NCI-H2081 (cell line): ENCODE data around the gene OR10Z1.

ENCODE experiments used
- DNase-seq, 2 experiments: peaks; one replicate each; lab custom pipeline; 2025; lab: John Stamatoyannopoulos, UW

Gene OR10Z1, protein sequence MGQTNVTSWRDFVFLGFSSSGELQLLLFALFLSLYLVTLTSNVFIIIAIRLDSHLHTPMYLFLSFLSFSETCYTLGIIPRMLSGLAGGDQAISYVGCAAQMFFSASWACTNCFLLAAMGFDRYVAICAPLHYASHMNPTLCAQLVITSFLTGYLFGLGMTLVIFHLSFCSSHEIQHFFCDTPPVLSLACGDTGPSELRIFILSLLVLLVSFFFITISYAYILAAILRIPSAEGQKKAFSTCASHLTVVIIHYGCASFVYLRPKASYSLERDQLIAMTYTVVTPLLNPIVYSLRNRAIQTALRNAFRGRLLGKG

DNA sequence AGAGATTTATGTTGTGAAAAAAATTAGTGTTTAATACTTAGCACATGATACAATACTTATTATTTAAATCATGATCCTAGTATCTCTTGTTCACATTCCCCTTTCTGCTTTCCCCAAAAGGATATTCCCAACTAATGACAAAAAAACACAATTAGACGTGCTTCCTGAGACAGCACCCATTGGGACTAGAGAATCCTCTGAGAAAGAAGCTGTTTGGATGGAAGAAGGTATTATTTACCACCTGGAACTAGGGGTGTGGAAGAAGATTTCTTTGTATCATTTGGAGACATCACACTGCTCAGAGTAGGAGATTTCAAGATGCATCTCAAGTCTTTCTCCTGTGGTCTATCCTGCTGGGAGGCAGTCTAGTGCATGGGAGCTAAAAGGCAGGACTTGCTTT, at the start of gene OR10Z1:
OR10Z1 (plus strand) TSS at position 301 of the 400 bp plus-strand sequence. CDS start 1,171 bp downstream, outside the sequence.
- DNase-seq: no peak

DNA sequence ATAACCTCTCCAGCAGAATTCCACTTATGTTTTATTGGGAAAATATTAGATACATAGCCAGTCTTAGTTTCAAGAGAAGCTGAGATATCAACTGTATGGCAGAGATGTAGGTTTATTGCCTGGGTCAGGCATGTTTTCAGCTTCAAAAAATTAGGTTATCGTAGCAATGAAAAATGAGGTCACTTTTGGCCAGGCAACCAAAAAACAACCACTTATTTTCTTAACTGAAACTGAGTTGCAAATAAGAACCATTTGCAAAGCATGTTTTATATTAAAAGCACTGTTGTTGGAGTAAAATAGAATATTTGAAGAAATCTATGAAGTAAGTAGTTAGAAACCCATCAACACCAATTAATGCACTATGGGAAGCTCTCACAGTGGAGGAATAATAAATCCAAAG, 45.4 kb upstream of the OR10Z1 start:
- no peak for DNase-seq

DNA sequence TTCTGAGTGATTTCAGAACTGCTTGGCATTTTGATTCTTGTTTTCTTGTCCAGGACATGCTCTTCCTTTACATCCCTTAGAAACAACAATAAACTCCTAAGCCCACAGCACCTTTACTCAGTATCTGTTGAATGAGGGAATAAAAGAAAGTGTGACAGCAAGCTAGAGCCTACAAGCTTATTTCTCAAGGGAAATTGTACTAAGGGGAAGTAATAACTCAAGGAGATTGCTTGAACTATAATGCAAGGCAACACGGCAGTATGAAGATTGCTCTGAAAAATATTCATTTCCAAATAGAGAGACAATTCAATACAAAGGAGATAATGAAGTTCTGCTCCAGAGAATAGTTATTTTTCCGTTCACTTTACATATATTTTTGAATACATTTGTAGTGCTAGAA, 41.2 kb upstream of the OR10Z1 start:
- DNase-seq: no peak

DNA sequence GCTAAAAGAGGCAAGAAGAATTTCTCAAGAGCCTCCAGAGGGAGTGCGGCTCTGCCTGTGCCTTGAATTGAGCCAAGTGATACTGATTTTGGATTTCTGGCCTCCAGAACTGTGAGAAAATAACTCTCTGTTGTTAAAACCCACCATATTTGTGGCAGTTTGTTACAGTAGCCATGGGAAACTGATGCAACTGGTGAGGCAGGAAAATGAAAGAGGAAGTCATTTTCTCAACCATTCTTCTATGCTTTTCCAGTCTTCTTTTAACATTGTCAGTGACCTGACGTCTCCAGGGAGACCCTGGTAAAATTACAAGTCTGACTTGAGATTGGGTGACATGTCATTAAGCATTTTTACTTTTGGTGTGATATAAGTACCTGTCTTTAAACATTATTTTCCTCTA, 40.5 kb upstream of the OR10Z1 start:
- no peak for DNase-seq

DNA sequence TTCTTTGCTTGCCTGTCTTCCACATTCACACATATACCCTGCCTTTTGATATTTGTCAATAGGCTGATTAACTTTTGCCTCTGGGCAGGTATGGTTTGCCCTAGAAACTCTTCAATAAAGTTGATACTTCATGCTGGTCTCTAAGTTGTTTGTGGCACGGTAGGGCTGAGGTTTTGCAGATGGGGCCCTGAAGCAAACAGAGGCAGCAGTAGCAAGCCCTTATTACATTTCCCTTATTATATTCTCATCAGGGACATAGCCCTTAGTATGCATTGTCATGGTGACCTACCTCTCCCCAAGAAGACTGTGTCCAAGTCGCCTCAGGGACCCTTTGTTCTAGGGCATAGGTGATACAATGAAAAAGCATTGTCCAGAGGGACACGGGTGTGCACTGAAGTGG, 34.6 kb upstream of the OR10Z1 start, which contains the start of gene OR6P1:
OR6P1 (minus strand) TSS at position 101 of the 400 bp plus-strand sequence. CDS start 6,976 bp downstream, outside the sequence.
- no peak for DNase-seq

DNA sequence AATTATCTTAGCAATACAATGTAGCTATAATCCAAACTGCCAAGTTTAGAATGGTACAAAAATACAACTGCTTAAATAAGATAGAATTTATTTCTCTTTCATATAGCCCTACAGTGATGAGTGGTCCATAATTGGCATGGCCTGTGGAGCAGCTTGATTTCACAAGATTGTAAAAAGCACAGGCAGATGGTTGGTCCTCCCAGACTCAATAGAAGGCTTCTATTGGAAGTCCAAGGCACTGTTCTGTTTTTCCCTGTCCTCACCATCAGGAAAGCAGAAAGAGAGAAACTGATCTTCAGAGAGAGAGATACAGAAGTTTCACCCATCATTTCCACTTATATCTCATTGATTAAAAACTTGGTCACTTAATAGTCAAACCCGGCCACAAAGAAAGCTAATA, 32.8 kb upstream of the OR10Z1 start:
- no peak for DNase-seq

DNA sequence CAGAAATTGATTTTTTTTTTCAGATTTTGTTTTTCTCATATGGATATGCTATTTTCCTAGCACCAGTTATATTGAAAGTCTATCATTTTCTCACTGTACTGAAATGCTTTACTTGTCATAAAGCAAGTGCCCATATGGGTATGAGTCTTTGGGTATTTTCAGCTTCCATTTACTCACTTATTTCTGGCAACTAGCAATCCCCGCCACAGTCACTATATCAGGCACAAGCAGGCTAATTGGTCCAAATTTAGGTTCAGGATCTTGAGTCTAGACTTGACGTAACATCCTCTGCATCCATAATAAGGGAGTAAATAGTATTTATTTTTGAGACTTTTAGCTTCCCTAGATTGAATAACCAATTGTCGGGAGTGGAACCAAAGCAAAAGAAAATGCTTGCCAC, 27.5 kb upstream of the OR10Z1 start:
- no peak for DNase-seq

DNA sequence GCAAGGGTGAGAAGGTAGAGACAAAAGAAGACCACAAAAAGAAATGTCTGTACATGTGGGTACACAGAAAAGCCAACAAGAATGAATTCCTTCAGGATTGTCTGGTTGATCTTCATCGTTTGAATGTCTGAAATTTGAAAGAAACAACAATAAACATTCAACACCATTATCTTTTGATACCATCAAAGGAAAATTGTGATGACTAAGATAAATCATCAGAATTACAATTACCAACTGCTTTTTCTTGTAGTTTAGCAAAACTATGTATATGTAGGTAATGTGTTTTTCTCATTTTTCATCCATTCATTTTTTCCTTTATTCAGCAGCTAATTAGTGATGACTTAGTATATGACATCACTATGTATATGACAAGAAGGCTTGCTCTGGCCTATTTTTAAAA, 25.3 kb upstream of the OR10Z1 start, which contains the start of gene OR10X1:
OR10X1 (minus strand) TSS at position 167 of the 400 bp plus-strand sequence; CDS start at position 167, 0 bp downstream.
- DNase-seq: no peak

DNA sequence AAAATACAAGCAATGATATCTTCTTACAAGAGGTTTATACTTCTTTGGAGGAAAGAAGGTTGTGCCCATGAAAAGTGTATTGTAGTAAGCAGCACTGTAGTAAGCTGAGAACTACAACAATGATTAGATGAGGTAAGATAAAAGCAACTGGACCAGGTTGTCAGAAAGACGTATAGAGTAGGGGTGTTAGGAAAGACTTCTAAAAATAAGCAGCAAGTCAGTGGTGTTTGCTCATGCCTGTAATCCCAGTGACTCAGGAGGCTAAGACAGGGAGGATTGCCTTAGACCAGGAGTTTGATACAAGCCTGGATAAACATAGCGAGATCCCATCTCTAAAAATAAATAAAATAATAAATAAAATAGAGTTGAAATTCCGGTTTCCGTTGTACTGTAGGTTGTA, 21.1 kb upstream of the OR10Z1 start:
- DNase-seq: no peak

DNA sequence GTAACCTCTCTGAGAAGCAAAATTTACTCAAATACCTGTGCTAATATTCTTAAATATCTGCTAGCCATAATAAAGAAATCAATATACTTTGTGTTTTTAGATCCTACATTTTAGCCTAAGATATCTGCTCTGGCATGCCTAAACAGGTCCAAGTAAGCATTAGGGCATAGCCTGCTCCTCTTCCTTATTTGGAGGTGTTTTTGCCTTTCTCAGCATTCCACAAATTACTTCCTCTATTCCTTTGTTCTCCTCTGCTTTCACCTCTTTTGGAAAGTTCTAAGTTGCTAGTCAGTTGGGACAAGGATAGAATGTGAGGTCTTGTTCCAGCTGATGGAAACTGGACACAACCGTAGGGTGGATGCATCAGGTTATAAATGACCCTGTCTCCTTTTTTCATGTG, 18.1 kb upstream of the OR10Z1 start:
- DNase-seq: no peak

DNA sequence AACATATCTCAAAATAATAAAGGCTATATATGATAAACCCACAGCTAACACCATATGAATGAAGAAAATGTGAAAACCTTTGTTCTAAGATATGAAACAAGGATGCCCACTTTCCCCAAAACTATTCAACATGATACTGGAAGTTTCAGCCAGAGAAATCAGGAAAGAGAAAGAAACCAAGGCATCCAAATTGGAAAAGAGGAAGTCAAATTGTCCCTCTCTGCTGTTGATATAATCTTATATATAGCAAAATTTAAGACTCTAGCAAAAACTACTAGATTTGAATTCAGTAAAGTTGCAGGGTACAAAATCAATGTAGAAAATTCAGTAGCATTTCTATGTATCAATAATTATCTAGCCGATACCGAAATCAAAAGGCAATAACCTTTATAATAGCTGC, 4.3 kb upstream of the OR10Z1 start:
- no peak for DNase-seq

DNA sequence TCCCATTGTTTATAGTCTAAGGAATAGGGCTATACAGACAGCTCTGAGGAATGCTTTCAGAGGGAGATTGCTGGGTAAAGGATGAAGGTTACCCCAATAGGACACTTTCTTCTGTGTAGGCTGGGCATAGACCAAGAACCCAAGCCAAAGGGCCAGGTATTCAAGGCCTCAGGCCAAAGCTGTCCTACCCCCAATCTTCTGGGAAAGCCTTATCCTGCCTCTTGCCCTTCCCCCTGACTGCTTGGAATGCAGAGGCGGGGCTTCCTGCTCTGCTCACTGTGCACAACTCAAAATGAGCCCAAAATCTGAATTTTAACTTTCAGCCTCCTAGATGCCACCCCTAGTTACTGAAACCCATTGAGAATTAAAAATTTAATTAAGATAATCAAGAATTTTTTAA, 2.2 kb downstream of the OR10Z1 start:
- no peak for DNase-seq

DNA sequence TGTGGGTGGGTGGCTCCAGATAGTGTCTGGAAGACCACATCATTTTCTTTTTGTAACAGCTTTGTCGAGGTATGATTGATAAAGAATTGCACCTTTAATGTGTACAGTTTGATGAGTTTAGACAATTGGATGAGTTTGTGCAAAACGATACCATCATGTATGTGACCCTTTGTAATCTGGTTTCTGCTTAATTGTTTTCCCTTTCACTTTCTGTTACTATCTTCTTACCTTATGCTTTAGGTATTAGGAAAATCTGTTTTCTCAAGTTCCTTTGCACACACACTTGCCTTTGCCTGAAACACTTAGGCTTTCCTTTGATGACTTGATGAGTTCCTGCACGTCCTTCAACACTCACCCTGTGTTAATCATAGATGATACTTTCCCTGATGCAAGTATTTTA, 6.8 kb downstream of the OR10Z1 start:
- DNase-seq: no peak

DNA sequence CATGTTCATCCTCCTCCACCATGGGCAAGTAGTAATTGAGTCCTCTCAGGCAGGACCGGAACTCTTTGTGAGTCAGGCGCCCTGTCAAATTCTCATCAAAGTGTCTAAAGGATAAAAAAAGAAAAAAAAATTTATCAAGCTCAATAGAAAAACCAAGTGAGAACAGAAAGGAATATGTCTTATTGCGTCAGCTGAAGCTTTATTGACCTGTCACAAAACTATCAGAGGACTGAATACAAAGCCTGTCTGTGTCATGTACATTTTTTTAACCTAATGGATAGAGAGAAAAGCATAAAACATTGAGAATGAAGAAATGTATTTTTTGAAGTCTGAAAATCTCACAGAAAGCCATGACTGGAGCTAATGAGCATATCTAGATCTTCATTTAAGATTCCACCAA, 8.7 kb downstream of the OR10Z1 start:
- DNase-seq: no peak

DNA sequence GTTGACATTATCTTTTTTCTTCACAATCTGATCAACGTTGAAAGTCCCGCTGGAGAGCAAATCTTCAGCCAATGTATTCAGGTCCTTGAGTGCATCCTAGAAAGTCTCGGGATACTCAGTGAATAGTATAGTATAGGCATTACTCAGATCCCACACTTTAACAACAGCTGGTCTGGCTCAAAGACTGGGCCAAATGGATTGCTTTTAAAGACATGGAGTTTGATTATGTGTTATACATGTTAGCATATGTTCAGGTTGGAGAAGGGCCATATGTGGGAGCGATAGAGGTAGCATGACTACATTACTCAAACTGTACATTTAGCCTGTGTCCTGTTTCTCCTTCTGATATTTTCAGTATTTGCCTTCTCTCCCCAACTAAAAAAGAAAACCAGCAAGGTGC, 33.1 kb downstream of the OR10Z1 start:
- DNase-seq: no peak

DNA sequence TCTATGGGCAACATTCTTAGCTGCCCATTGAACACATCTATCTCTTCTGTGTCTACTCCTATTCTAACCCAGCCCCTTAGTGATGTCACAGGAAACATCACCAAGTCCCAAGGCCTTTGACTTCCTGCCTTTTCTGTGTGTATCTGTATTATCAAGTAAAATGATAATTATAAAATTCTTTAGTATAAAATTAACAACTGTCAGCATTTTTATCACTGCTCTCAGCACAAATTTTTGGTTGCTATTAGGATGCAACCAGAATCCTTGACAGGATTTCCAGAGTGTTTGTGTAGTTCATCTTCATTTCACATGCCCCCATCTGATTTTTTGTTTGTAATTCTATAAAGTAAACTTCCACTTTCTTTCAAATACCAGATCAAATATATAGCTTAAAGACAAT, 33.8 kb downstream of the OR10Z1 start:
- no peak for DNase-seq

DNA sequence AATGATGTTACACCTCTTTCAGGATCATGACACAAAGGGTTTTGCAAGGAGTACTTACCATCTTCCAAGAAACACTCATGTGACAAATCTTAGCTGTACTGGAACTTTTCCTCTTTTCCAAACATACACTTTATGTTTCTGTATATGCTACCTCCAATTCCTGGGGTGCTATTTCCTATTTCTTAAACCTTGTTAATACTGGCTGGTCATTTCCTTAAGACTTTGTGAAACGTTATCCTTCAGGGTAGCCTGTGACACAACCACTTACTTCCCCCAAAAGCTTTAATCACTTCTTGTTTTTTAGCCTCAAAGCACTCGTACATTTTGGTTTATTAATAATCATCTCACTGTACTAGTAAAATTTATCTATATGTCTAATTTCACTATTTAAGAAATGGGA, 39.4 kb downstream of the OR10Z1 start:
- no peak for DNase-seq

DNA sequence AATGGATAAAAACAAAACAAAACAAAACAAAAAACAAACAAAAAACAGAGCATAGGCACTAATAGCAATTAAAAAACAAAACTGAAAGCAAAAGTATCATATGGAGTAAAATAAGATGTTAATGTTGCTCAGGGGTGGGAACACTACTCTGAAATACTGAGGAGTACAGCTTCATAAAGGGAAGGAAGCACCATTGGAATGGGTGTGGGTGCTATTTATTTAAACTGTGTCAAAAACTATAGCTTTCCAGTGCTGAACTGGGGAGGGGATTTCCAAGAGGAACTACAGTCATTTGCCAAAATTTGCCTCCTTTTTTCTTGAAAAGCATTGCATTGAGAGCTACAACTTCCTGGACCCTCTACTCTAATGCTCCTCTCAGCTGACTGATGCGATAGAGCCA, 41.4 kb downstream of the OR10Z1 start:
- no peak for DNase-seq

DNA sequence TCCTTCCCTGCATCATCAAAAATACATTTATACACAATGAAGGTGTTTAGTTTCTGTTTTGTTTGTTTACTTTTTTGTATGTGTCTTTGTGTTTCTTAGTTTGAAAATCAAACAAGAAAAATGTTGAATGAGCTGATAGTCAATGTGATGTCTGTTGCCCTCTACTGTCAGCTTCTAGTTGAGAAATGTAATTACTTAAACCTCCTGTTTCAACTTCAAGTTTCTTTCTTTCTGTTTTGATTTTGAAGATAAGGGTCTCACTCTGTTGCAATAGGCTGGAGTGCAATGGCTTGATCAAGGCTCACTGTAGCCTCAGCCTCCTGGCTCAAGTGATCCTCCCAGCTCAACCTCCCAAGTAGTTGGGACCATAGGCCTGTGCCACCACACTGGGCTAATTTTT, 44.0 kb downstream of the OR10Z1 start:
- no peak for DNase-seq

DNA sequence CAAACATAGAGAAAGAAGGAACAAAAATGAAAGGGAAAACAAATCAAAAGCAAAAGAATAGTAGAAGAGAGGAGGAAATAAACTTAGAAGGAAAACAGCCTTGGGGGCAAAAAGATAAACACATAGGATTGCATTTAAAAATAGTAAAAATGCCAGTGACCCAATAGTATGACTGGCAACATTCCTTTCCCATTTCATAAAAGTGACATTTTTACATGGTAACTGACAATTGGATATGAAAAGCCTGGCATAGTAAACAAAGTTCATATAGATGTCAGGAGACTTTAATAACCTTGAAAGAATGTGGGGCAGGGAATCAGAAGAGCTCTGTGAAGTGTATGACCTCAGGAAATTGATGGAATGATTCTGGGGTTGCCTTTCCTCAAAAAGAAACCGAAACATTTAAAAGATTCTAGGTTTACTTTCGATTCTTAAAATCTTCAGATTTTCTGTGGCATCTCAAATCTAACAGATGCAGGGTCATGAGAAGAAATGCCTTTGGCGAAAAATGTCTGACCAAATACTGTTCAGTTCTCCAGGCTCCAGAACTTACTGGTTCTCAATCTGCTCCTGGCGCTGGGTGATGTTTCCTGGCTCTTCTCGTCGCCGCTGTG, 47.8 kb downstream of the OR10Z1 start:
- DNase-seq: no peak

DNA sequence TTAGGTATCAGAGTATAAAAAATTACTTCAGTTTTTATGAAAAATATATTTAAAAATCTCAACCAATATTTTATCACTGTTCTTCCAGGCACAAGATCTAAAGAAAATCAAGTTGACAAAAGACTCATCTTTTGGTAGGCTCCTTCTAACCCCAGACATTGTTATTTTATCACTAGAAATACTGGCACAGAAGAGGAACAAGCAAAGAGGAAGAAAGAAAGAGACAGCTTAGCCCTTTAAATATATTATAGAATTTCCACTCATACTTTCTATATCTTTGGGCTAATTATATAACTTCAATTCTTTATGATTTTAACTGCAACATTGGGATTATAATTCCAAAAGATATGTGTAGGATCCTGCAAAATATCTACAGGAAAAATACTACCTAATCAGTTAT, 49.0 kb downstream of the OR10Z1 start:
- DNase-seq: no peak

DNA sequence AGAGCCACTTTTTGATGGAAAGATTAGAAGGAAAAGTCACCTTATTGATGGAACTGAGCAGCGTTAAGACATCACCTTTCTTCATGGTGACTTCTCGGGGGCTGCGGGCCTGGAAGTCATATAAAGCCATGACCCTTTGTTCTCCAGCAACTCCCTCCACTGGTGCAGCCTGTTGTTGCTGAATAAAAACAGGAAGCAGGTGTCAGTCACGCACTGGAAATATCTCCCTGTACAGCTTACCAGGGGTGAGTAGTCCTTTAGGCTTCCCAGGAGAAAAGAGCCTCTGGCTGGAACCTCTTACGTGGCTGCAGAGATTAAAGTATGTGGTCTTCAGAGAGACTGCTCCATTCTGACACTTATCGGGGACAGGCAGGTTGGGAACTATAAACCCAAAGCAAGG, 49.5 kb downstream of the OR10Z1 start:
- no peak for DNase-seq
